ENCODE results near the gene KRT4. TPM values are rescaled to one million over a fixed set of nuclear protein-coding genes. Genes with fewer than 3 reads are reported as not detected.

Gene KRT4
- total RNA-seq, 1 experiment from 2014 or later: 5.2 TPM

GRCh38 chr12:52810554-52810953, 3.4 kb downstream of the KRT4 start:
- intact Hi-C loops (cut with micrococcal nuclease; ENCODE audit: unreplicated experiment): no loop called here
- Histone ChIP-seq H3K27me3 (replicated peaks; ENCODE audit: control insufficient read depth, insufficient read depth, low read length) (no peaks in the 10 kb centered on the region), H3K4me1 (peaks cover 22% of the 10 kb centered on the region), H3K4me3 (ENCODE audit: low read depth, low read length) (no peak overlapping the region), H3K36me3 (ENCODE audit: control insufficient read depth, insufficient read depth, low read length) (no peaks in the 10 kb centered on the region), H3K9me3 (no peaks in the 10 kb centered on the region)
- ChIA-PET POLR2A (no interaction called here), CTCF (no interaction called here)
- BruUV-seq (replicated peaks): no TSS peak
- H3K4me1 Mint-ChIP-seq (ENCODE audit: low read depth, unreplicated experiment): peaks cover 11% of the 10 kb centered on the region
- H3K9me3 Mint-ChIP-seq (ENCODE audit: unreplicated experiment): no peaks in the 10 kb centered on the region
- no peak for TF ChIP-seq CTCF (IDR thresholded peaks at IDR 0.05; ENCODE audit: insufficient read depth in 1 of 2, low read depth in 1 of 2, low read length in 1 of 2, severe bottlenecking in 1 of 2, unreplicated experiment in 1 of 2)
- H3K27ac Mint-ChIP-seq (ENCODE audit: unreplicated experiment): no peak overlapping the region
- no peaks in the 10 kb centered on the region for H3K27me3 Mint-ChIP-seq (ENCODE audit: insufficient read depth, unreplicated experiment)
- DNase-seq: no peak
- H3K36me3 Mint-ChIP-seq (ENCODE audit: insufficient read depth, unreplicated experiment): no peaks in the 10 kb centered on the region
- H3K4me3 Mint-ChIP-seq (ENCODE audit: unreplicated experiment): no peak overlapping the region

GRCh38 chr12:52809166-52809565, 4.8 kb downstream of the KRT4 start:
- H3K4me1 ChIP-seq: peaks cover 8% of the 10 kb centered on the region
- CTCF ChIA-PET: interaction anchor here (0.6 kb wide), 2 partner anchors 71 to 222 kb away, joined by 3 to 6 read pairs; no protein-coding TSS in a partner anchor
- no peaks in the 10 kb centered on the region for H3K36me3 ChIP-seq (ENCODE audit: control insufficient read depth, insufficient read depth, low read length)
- POLR2A ChIA-PET: no interaction called here
- no TSS peak for BruUV-seq (replicated peaks)
- no peak for TF ChIP-seq CTCF (IDR thresholded peaks at IDR 0.05; ENCODE audit: insufficient read depth in 1 of 2, low read depth in 1 of 2, low read length in 1 of 2, severe bottlenecking in 1 of 2, unreplicated experiment in 1 of 2)
- Mint-ChIP-seq H3K4me1 (ENCODE audit: low read depth, unreplicated experiment) (peaks cover 2% of the 10 kb centered on the region), H3K27me3 (ENCODE audit: insufficient read depth, unreplicated experiment) (no peaks in the 10 kb centered on the region), H3K36me3 (ENCODE audit: insufficient read depth, unreplicated experiment) (no peaks in the 10 kb centered on the region), H3K27ac (ENCODE audit: unreplicated experiment) (no peak overlapping the region), H3K9me3 (ENCODE audit: unreplicated experiment) (no peaks in the 10 kb centered on the region), H3K4me3 (ENCODE audit: unreplicated experiment) (no peak overlapping the region)
- no peak for DNase-seq
- H3K27me3 ChIP-seq (replicated peaks; ENCODE audit: control insufficient read depth, insufficient read depth, low read length): no peaks in the 10 kb centered on the region
- intact Hi-C loops (cut with micrococcal nuclease; ENCODE audit: unreplicated experiment): no loop called here
- H3K4me3 ChIP-seq (ENCODE audit: low read depth, low read length): no peak overlapping the region
- H3K9me3 ChIP-seq: no peaks in the 10 kb centered on the region

- Mint-ChIP-seq H3K27ac (ENCODE audit: unreplicated experiment) (no peak overlapping the region), H3K4me1 (ENCODE audit: low read depth, unreplicated experiment) (no peaks in the 10 kb centered on the region), H3K4me3 (ENCODE audit: unreplicated experiment) (no peak overlapping the region), H3K36me3 (ENCODE audit: insufficient read depth, unreplicated experiment) (no peaks in the 10 kb centered on the region), H3K27me3 (ENCODE audit: insufficient read depth, unreplicated experiment) (no peaks in the 10 kb centered on the region), H3K9me3 (ENCODE audit: unreplicated experiment) (no peaks in the 10 kb centered on the region)
- no TSS peak for BruUV-seq (replicated peaks)
- Histone ChIP-seq H3K9me3 (no peaks in the 10 kb centered on the region), H3K4me1 (peaks cover 3% of the 10 kb centered on the region; the same call in 1 of the 2 replicates), H3K27me3 (replicated peaks; ENCODE audit: control insufficient read depth, insufficient read depth, low read length) (no peaks in the 10 kb centered on the region), H3K36me3 (ENCODE audit: control insufficient read depth, insufficient read depth, low read length) (no peaks in the 10 kb centered on the region), H3K4me3 (ENCODE audit: low read depth, low read length) (no peak overlapping the region)
- no peak for TF ChIP-seq CTCF (IDR thresholded peaks at IDR 0.05; ENCODE audit: insufficient read depth in 1 of 2, low read depth in 1 of 2, low read length in 1 of 2, severe bottlenecking in 1 of 2, unreplicated experiment in 1 of 2)
- DNase-seq: no peak
- intact Hi-C loops (cut with micrococcal nuclease; ENCODE audit: unreplicated experiment): no loop called here
- CTCF ChIA-PET: interaction anchor here (1.2 kb wide), 1 partner anchor 57 kb away, joined by 3 read pairs; no protein-coding TSS in a partner anchor
- POLR2A ChIA-PET: no interaction called here
These were observed 5.2 kb downstream of the KRT4 start for GRCh38 chr12:52808573-52809160.
